Ishikawa (cell line): Measurements from ENCODE around the gene DIPK1B.

Source experiments
- MAX ChIP-seq: IDR thresholded peaks from 2 replicates; pipeline ENCODE4 v1.6.1; 2012
- TAF1 ChIP-seq: IDR thresholded peaks from 2 replicates; pipeline ENCODE4 v1.6.1; 2012; ENCODE audit warnings: low read depth, mild to moderate bottlenecking

- TF ChIP-seq MAX: no peak
- no peak for TF ChIP-seq TAF1
These were observed 32.9 kb upstream of the DIPK1B start for GRCh38 chr9:136679431-136679941.
